Tibial artery (tissue), 4 donors: ENCODE measurements around the gene CXADR.

Source experiments
- DNase-seq, 2 donors: peaks; one replicate each; pipeline ENCODE4 v3.0.0-alpha.2; 2019
- H3K27ac ChIP-seq, 2 donors: fragments of 200-600 bp; sonication (generic) in 1 of 2; 1 replicate in 1 of 2; 2 replicates in 1 of 2; pipeline ENCODE4 v1.5.1; 2018 to 2019; ENCODE audit warnings: mild to moderate bottlenecking in 1 of 2
- H3K27me3 ChIP-seq, 2 donors: fragments of 200-600 bp; sonication (generic) in 1 of 2; one replicate each; pipeline versions ENCODE4 v1.5.1 to v1.6.0; 2016 to 2019
- H3K36me3 ChIP-seq, 3 donors: fragments of 200-600 bp; sonication (generic) in 2 of 3; one replicate each; pipeline ENCODE4 v1.5.1; 2016 to 2019; ENCODE audit warnings: mild to moderate bottlenecking in 2 of 3
- H3K4me1 ChIP-seq, 4 donors: fragments of 200-600 bp; sonication (generic) in 2 of 4; 1 replicate in 3 of 4; 2 replicates in 1 of 4; pipeline ENCODE4 v1.5.1; 2016 to 2019
- H3K4me3 ChIP-seq, 2 donors: fragments of 200-600 bp; sonication (generic) in 1 of 2; 1 replicate in 1 of 2; 2 replicates in 1 of 2; pipeline ENCODE4 v1.5.1; 2018 to 2019; ENCODE audit warnings: mild to moderate bottlenecking in 2 of 2
- H3K9me3 ChIP-seq, 3 donors: fragments of 200-600 bp; sonication (generic) in 1 of 3; one replicate each; pipeline ENCODE4 v1.5.1; 2016 to 2019
- CTCF ChIP-seq, 2 experiments: fragments of 200-600 bp in 1 of 2; fragments of 450-650 bp in 1 of 2; IDR thresholded peaks; one replicate each; pipeline ENCODE4 v1.5.1; 2017 to 2019; ENCODE audit warnings: antibody characterized with exemption in 2 of 2, mild to moderate bottlenecking in 1 of 2, moderate library complexity in 1 of 2
- intact Hi-C: fragments of 100-400 bp; cut with DNase I; formaldehyde crosslinking; loops from one replicate; pipeline ENCODE4 v1.15.0; 2023; ENCODE audit warnings: low total_unique reads

Gene CXADR

DNA sequence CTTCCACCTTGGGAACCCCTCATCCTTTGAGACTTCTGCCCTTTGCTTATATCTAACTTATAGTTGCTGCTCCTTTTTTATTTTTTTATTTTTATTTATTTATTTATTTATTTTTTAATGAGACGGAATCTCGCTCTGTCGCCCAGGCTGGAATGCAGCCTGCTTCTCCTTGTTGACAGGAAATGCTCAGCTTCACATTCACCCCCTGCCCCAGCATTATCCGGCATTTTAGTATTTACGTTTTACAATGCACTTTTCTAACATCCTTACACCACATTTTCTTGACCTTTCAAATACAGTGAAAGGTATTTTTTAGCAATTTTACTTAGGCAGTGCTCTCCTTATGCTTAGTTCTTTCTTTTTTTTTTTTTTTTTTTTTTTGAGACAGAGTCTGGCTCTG lies 14.9 kb downstream of the CXADR start:
- Histone ChIP-seq H3K27ac (no peak overlapping the region), H3K36me3 (no peaks in the 10 kb centered on the region), H3K4me1 (no peaks in the 10 kb centered on the region), H3K27me3 (no peaks in the 10 kb centered on the region), H3K9me3 (no peaks in the 10 kb centered on the region), H3K4me3 (no peak overlapping the region)
- no peak for TF ChIP-seq CTCF (IDR thresholded peaks at IDR 0.05)
- intact Hi-C loops: no loop called here
- DNase-seq: no peak

DNA sequence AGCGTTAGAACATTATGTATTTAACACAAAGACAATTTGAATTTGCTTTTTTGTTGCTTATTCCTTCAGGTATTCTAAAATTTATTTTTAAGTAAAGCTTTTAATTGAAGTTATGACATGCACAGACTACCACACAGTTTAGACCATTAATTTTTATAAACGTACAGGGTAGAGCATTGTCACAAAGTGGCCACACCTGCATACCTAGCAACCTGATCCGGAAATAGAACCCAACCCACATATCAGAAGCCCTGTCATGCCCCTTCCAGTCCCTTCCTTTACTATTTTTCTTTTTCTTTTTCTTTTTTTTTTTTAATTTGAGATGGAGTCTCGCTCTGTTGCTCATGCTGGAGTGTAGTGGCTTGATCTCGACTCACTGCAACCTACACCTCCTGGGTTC lies 16.8 kb downstream of the CXADR start:
- H3K9me3 ChIP-seq: no peaks in the 10 kb centered on the region
- no peak overlapping the region for H3K4me3 ChIP-seq
- H3K27ac ChIP-seq: no peak overlapping the region
- TF ChIP-seq CTCF (IDR thresholded peaks at IDR 0.05): no peak
- no peaks in the 10 kb centered on the region for H3K27me3 ChIP-seq
- no peak for DNase-seq
- no peaks in the 10 kb centered on the region for H3K4me1 ChIP-seq
- intact Hi-C loops: no loop called here
- H3K36me3 ChIP-seq: no peaks in the 10 kb centered on the region

GRCh38 chr21:17532292-17532691 lies 19.4 kb downstream of the CXADR start:
- H3K4me1 ChIP-seq: no peaks in the 10 kb centered on the region
- no peaks in the 10 kb centered on the region for H3K36me3 ChIP-seq
- H3K9me3 ChIP-seq: no peaks in the 10 kb centered on the region
- no peaks in the 10 kb centered on the region for H3K27me3 ChIP-seq
- intact Hi-C loops: no loop called here
- H3K27ac ChIP-seq: no peak overlapping the region
- TF ChIP-seq CTCF (IDR thresholded peaks at IDR 0.05): no peak
- DNase-seq: no peak
- no peak overlapping the region for H3K4me3 ChIP-seq

GRCh38 chr21:17536381-17536780 lies 23.5 kb downstream of the CXADR start:
- intact Hi-C loops: no loop called here
- Histone ChIP-seq H3K27ac (no peak overlapping the region), H3K4me1 (no peaks in the 10 kb centered on the region), H3K36me3 (no peaks in the 10 kb centered on the region), H3K9me3 (no peaks in the 10 kb centered on the region), H3K27me3 (no peaks in the 10 kb centered on the region), H3K4me3 (no peak overlapping the region)
- DNase-seq: no peak
- no peak for TF ChIP-seq CTCF (IDR thresholded peaks at IDR 0.05)

GRCh38 chr21:17537299-17537698 lies 24.5 kb downstream of the CXADR start:
- Histone ChIP-seq H3K27me3 (no peaks in the 10 kb centered on the region), H3K9me3 (no peaks in the 10 kb centered on the region), H3K27ac (no peak overlapping the region), H3K36me3 (no peaks in the 10 kb centered on the region), H3K4me1 (no peaks in the 10 kb centered on the region), H3K4me3 (no peak overlapping the region)
- DNase-seq: no peak
- intact Hi-C loops: no loop called here
- TF ChIP-seq CTCF (IDR thresholded peaks at IDR 0.05): no peak

DNA sequence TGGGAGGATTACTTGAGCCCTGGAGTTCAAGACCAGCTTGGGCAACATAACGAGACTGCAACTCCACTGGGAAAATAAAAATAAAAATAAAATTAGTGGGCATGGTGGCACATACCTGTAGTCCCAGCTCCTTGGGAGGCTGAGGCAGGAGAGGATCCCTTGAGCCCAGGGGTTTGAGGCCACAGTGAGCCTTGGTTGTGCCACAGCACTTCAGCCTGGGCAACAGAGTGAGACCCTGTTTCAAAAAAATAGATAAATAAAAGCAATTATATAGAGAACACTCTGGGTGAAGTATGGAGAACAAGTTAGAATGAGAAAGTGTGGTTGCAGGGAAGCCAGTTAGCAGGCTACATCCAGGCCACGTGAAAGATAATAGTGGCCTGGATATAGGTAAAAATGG lies 25.7 kb downstream of the CXADR start:
- TF ChIP-seq CTCF (IDR thresholded peaks at IDR 0.05): no peak
- intact Hi-C loops: no loop called here

More for the DNA sequence above, 25.7 kb downstream of the CXADR start:
- H3K27ac ChIP-seq: no peak overlapping the region
- H3K27me3 ChIP-seq: no peaks in the 10 kb centered on the region
- DNase-seq: no peak
- no peak overlapping the region for H3K4me3 ChIP-seq
- no peaks in the 10 kb centered on the region for H3K4me1 ChIP-seq
- no peaks in the 10 kb centered on the region for H3K9me3 ChIP-seq
- no peaks in the 10 kb centered on the region for H3K36me3 ChIP-seq
